ENCODE measurements around the gene PTGR2.
"Not testable (repeated sequence)": the region's sequence is repeated elsewhere in the genome, so short reads cannot be mapped to it uniquely, and the experiment has no call there.

PTGR2 gene

DNA sequence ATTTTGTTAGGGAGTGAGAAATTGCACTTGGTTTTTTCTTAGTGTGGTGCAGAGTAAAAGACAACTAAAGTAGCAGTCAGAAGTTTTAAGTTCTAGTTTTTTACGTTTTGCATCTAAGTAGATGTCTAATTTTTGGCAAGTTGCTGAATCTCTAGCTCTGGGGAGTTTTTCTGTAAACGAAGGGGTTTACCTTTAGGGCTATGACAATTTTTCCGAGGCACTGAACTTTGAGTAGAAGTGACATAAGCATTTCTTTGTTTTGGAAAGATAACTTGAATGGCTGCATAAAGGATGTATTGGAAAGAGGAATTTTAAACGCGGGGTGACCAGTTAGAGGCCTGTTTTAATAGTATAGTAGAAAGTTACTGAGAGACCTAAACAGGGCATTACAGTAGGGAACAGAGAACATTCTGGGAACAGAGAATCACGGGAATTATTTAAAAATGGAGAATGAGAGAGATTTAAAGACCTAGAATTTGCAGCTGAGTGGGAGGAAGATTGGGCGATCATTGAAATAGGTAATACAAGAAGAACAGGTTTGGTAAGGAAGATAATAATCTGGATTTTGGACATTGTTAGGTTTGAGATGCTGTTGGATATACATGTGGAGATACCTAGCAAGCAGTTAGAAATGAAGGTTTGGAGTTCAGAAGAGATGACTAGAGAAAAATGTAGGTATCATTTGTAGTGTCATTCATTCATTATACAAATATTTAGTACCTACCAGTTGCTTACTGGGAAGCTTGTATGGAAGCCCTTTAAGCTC lies 36.2 kb downstream of the PTGR2 start:
- peak; percentile 10 for DNase-seq

DNA sequence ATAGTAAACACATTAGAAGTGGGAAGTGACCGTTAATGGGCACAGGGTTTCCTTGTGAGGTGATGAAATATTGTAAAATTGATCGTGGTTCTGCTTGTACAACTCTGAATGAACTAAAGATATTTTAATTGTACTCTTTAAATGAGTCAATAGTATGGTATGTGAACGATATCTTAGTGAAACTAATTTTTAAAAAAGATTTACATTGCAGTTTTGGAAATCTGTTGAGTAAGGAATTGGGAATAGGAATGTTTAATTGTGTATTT lies 36.8 kb downstream of the PTGR2 start:
- no peak for DNase-seq

DNA sequence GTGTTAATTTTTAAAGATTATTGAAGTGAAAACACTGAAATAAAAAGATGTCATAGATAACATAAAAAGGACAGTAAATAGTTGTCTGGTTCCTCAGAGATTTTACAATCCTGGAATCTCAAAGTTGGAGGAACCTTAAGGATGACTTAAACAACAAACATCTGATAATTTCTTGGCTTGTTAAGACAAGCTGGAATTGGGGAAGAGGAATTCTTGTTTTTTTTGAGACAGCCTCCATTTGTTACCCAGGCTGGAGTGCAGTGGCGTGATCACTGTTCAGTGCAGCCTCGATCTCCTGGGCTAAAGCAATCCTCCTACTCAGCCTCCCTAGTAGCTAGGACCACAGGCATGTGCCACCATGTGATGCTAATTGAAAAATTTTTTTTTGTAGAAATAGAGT lies 37.3 kb downstream of the PTGR2 start:
- DNase-seq, result no peak

DNA sequence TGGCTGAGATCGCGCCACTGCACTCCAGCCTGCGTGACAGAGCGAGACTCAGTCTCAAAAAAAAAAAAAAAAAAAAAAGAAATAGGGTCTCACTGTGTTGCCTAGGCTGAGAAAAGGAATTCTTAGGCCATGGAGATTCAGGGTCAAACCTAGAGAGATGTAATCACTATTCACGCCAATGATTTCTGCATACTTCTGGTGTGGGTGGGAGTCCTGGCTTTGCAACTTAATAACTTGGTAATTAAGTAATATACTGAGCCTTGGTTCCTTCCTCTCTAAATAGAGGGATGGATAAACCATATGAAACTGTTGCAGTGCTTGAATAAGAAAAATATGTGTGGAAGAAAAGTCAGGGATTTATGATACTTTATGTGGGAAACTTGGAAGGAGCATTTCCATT lies 37.7 kb downstream of the PTGR2 start:
- no peak for DNase-seq

DNA sequence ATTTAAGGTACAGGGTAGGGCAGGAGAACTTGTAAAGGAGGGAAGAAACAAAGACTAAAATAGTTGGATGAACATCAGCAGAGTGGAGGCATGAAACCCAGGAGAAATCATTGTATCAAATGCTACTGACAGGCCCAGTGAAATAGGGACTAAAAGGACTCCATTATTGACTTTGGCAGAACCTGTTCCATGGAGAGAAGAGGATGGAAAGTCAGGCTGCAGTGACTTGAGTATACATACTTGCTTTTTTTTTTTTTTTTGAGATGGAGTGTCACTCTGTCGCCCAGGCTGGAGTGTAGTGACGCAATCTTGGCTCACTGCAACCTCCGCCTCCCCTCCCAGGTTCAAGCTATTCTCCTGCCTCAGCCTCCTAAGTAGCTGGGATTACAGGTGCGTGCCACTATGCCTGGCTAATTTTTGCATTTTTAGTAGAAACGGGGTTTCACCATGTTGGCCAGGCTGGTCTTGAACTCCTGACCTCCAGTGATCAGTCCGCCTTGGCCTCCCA lies 42.6 kb downstream of the PTGR2 start:
- DNase-seq, result not testable (repeated sequence)

DNA sequence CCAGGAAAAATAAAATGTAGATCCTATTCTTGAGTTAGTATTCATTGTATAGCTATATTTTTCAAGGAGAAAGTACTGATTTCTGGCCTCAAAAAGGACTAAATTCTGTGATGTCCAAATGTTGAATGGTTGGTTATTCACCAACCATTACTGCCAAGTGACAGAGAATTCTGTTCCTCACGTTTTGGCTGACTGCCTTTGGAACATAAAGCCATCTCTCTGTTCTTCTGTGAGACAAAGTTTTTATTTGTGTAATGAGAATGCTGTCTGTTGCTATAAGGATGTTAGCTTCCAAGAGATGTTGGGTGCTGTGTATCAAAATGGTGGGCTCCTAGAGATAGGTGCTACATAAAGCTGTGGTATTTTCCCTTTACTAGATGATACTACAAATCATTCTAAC lies 44.3 kb downstream of the PTGR2 start:
- no peak for DNase-seq

DNA sequence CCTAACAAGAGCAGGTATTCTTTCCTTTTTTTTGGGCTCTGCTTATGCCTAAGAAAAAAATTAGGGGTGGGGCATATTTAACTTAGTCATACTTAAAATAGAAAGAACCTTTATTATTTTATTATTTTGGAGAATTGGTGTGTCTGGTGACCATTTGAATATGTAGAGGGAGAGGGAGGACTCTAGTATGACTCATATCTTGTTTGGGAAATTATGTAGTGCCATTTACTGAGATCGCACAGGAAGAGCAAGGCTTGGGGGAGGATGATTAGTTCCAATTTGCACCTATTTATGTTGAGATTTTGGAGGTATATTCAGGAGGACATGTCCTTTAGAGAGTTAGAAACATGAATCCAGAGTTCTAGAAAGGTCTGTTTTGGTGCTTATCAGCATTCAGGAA lies 44.9 kb downstream of the PTGR2 start:
- DNase-seq, result no peak

DNA sequence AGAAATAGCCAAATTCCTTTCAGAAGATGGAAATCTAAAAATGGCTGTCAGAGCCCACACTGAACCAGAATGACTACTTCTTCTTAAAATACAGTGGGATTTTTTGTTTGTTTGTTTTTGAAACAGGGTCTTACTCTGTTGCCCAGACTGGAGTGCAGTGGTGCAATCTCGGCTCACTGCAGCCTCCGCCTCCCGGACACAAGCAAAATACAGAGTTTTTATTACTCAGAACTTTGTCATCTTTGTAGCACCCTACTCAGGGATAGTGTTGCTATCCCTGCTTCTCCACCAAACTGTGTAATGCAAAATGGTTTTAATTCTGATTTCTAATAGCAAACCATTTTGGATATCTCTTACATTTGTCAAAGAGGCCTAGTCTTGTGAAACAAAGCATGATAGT lies 51.4 kb downstream of the PTGR2 start:
- DNase-seq, result no peak

DNA sequence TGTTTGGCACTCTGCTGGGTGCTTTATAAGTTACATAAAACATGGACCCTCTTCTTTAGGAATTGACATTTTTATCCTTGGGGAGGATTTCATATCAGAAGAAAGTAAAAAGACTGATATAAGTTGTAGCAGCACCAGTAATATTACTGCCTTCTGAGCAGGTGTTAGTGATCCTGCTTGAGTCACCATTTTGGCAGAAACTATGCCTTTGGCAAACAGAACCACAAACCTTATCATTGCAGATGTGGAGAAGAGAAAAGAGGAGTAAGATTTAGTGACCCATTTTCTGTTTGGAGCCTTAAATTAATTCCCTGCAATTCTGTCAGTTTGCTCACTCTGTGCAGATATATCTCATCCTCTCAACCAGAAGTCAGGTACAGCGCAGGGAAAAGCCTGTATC lies 58.0 kb downstream of the PTGR2 start:
- no peak for DNase-seq

DNA sequence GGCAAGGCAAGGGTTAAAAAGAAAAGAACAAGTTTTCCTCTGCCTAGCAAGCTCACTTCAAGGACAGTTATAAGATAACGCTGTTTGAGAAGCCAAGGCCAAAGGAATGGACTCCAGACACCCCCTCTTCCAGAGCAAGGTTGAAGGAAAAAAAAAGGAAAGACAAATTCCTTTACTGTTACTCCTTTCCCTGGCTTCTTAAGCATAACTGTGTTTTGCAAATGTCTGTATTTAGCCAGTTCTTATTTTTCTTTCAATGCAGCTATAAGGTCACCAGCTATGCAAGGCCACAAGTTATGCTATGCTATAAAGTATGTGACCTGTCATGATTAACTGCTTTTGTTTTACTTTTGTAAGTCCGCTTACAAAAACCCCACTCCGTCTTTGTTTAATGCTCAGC lies 61.6 kb downstream of the PTGR2 start:
- no peak for DNase-seq

DNA sequence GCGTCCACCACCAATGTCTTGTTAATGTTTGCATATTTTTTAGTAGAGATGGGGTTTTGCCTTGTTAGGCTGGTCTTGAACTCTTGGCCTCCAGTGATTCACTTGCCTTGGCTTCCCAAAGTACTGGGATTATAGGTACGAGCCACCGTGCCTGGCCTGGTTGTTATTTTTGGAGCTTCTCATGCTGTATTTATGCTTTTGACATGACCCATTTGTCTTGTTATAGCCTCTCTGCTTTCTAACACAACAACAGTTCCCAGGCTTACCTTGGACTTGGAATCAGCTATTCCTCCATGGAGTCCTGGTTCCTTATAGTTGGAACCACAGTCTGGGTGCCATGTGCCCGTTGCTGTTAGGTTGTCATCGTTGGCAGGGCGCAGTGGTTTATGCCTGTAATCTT lies 64.7 kb downstream of the PTGR2 start:
- DNase-seq, result no peak

DNA sequence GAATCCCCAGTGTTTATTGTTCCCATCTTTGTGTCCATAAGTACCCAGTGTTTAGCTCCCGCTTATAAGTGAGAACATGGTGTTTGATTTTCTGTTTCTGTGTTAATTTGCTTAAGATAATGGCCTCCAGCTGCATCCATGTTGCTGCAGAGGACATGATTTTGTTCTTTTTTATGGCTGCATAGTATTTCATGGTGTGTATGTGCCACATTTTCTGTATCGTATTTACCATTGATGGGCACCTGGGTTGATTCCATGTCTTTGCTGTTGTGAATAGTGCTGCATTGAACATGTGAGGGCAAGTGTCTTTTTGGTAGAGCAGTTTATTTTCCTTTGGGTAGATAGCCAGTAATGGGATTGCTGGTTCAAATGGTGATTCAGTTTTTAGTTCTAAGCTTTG lies 67.8 kb downstream of the PTGR2 start:
- DNase-seq, result not testable (repeated sequence)

DNA sequence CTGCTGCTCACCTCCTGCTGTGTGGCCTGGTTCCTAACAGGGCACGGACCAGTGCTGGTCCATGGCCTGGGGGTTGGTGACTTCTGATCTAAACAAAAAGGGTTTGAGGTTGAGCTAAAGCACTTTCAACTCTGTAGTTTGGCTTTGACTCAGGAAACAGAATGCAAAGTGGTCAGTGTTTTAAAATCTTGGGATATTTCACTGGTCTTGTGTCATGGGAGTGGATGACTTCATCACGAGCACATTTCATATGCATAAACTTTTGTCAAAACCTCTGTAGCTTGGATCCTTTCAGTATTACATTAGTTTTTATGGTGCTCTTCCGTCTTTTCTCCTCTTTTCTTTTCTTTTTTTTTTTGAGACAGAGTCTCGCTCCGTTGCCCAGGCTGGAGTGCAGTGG lies 72.7 kb downstream of the PTGR2 start:
- DNase-seq, result no peak
